ENCODE data around the gene PPP2R3C. TPM values are rescaled to one million over a fixed set of nuclear protein-coding genes. Genes with fewer than 3 reads are reported as not detected.
A peak's percentile ranks its signal among the peaks of the same experiment; 100 is the strongest.

Gene PPP2R3C
- total and polyA plus RNA-seq, 2 of the 13 experiments (the other 11 are each of a cell fraction or from before 2014, with no cell fraction given) = 63.4 to 102 TPM

GRCh38 chr14:35121887-35122695, at the start of gene PPP2R3C, which contains the start of gene PRORP (continued):
- TF ChIP-seq NFAT5 (CRISPR knock-in tag; IDR thresholded peaks at IDR 0.05) (peak; percentile 98), ARHGAP35 (CRISPR knock-in tag; IDR thresholded peaks at IDR 0.05; ENCODE audit: borderline replicate concordance) (peak; percentile 88), ZNF335 (CRISPR knock-in tag; IDR thresholded peaks at IDR 0.05) (peak; percentile 98), ZNF792 (CRISPR knock-in tag; IDR thresholded peaks at IDR 0.05) (peak; percentile 96), ZBTB8A (CRISPR knock-in tag; IDR thresholded peaks at IDR 0.05; ENCODE audit: borderline replicate concordance, low read depth) (peak; percentile 96), ZNF296 (CRISPR knock-in tag; conservative IDR thresholded peaks at IDR 0.05) (peak; percentile 81; the same call in 1 of the 2 replicates), MTA3 (CRISPR knock-in tag; IDR thresholded peaks at IDR 0.05) (no peak), ZNF883 (CRISPR knock-in tag; IDR thresholded peaks at IDR 0.05; ENCODE audit: not compliant biosample characterization) (peak; percentile 99), ZFP41 (CRISPR knock-in tag; IDR thresholded peaks at IDR 0.05; ENCODE audit: borderline replicate concordance) (peak; percentile 96), FOXK1 (CRISPR knock-in tag; IDR thresholded peaks at IDR 0.05; ENCODE audit: borderline replicate concordance, low read depth) (peak; percentile 69), EED (CRISPR knock-in tag; IDR thresholded peaks at IDR 0.05) (peak; percentile 89), DBP (CRISPR knock-in tag; IDR thresholded peaks at IDR 0.05; ENCODE audit: not compliant biosample characterization) (peak; percentile 94), SPEN (CRISPR knock-in tag; IDR thresholded peaks at IDR 0.05; ENCODE audit: low read depth) (peak; percentile 97), POLR2AphosphoS2 (IDR thresholded peaks at IDR 0.05; ENCODE audit: low read depth, low read length) (no peak), CCDC6 (CRISPR knock-in tag; IDR thresholded peaks at IDR 0.05) (peak; percentile 97), ZNF780A (CRISPR knock-in tag; IDR thresholded peaks at IDR 0.05) (0 out of 2 replicates have a peak, but pooled peaks have one; percentile 86), YY1 (IDR thresholded peaks at IDR 0.05; ENCODE audit: insufficient read depth, insufficient replicate concordance, low read depth, low read length) (peak; percentile 99), REST (IDR thresholded peaks at IDR 0.05; ENCODE audit: borderline replicate concordance in 1 of 2, low read depth in 1 of 2, low read length in 2 of 2) (peak in 1 of 2 experiments; percentile 57; a peak in 1 of 4 replicates), CHCHD3 (CRISPR knock-in tag; IDR thresholded peaks at IDR 0.05) (peak; percentile 97)
